HuH-7 (cell line): ENCODE data around the gene ANP32B.
A peak's percentile ranks its signal among the peaks of the same experiment; 100 is the strongest.
"Not testable (repeated sequence)": the region's sequence is repeated elsewhere in the genome, so short reads cannot be mapped to it uniquely, and the experiment has no call there.

Experiments used
- DNase-seq: peaks from one replicate; pipeline ENCODE4 v3.0.0; 2011; ENCODE audit warnings: low spot score

Gene ANP32B

DNA sequence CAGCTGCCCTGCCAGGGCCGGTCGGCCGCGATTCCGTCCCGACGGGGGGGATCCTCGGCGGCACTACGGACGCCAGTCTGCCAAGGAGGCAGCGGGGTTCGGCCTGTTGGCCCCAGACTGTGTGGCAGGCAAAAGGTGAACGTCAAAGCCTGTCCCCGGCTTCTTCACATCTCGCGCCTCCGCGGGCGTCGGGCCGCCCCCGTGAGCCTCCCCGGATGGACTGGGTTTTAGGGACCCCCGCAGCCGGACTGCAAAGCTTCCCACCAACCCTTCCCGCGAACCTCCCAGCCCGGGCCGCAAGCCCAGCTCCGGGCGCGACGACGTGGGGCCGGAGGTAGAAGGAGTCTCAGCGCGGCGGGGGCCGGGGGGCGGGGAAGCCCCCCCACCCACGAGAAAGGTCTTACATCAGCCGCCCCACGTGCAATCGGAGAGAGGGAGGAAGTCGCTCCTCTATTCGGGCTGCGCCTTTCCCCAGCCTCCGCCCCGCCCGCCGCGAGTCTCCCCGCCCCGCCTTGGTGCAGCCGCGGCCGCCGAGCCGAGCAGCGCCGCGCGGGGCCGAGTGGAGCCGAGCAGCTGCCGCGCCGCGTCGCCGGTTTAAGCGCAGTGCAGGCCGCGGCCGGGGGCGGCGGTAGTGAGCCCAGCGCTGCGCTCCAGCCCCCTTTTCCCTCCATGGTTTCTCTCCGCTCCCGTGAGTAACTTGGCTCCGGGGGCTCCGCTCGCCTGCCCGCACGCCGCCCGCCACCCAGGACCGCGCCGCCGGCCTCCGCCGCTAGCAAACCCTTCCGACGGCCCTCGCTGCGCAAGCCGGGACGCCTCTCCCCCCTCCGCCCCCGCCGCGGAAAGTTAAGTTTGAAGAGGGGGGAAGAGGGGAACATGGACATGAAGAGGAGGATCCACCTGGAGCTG, at the start of gene ANP32B:
ANP32B (plus strand) TSS at position 659 of the 906 bp plus-strand sequence; CDS start at position 874, 215 bp downstream.
- peak; percentile 84 for DNase-seq

DNA sequence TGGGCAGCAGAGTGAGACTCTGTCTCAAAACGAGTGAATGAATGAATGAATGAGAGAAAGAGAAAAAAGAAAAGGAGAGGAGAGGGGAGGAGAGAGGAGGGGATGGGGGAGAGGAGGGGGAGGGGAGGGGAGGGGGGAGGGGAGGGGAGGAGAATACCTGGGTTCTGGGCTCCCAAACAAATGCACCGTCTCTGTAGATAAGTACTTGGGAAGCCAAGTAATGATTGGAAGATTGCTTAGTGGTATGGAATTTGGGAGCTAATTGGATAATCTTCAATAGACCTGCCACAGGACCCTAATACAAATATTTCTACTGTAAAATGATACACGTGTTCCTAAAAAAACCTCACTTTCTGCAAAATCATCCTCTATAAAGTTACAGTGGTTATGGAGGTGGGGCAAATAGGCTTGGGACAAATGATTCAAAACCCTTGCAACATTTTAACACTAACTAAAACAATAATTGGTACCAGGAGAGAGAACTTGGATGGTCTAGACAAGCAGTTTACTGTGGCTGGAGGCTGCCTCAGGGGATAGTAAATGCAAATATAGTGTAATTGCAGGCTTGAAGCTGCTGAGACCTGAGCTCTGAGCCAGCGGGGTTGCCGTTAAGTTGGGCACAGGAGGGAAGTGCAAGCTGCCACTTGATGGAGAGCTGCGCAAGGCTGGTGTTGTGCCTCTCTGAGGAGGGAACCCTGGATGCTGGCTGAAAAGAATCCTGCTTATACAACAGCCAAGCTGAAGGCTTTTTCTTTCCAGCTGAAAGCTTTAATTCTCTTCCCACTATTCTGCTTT, 48.6 kb upstream of the ANP32B start:
- no peak for DNase-seq

- DNase-seq = no peak
Measured at GRCh38 chr9:97935276-97935675, 47.9 kb upstream of the ANP32B start.

DNA sequence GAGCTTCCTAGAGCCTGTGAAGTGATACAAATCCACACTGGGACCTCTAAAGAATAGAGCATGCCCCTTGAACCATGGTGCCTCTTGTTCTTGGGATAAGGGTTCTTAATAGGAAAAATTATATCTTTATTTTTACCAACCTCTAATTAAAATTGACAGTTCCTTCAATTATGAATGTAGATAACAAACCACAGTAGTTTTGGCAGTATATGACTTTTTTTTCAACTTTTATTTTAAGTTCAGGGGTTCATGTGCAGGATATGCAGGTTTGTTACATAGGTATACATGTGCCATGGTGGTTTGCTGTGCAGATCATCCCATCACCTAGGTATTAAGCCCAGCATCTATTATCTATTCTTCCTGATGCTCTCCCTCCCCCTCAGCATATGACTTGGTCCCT, 46.1 kb upstream of the ANP32B start:
- DNase-seq = no peak

DNA sequence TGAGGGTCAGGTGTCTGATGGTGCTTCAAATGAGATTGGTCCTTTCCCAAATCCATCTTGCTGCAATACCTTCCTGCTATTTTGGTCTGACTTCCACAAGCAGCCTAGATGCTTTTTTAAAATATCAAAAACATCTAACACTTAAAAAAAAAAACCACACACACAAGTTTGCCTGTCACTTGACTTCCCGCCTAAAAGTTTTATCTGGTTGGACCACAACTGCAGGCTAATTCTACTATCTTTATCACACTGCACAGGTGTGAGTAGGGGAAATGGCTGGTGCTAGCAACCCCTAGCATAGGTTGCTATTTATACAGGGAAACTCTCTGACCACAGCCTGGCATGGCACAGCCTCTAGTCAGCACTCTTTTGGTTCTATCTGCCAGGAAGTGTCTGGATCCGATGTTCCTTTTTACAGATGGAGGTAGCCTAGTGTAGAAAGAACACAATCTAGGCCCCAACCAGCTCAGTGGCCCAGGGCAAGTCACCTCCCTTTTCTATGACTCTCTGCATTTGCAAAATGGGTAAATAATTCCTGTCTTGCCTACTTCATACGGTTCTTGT, 45.0 kb upstream of the ANP32B start, which contains the start of gene HEMGN:
HEMGN (minus strand) TSS at position 92 of the 564 bp plus-strand sequence; CDS start at position 56, 36 bp downstream.
- DNase-seq = no peak

DNA sequence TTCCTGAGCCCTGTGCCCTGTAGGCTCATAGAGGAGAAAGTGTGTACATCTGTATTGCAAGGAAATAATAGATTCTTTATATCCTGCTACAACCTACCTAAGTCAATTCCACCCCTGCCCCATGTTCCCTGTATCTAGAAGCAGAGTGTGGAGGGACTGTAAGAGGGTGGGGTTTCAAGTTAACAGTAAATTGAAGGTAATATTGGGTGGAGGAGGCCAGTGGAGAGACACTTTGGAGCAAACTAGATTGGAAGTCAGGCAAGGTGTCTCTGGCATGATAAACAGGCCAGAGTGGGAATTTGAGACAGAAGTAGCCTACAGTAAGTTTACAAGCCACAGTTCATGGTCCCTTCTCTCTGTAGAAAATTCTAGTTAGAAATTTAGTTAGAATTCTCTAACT, 42.9 kb upstream of the ANP32B start:
- no peak for DNase-seq

GRCh38 chr9:97940741-97941140, 42.4 kb upstream of the ANP32B start:
- no peak for DNase-seq

- no peak for DNase-seq
Measured at GRCh38 chr9:97941323-97941722, 41.8 kb upstream of the ANP32B start.

GRCh38 chr9:97943308-97943855, 39.8 kb upstream of the ANP32B start:
- DNase-seq = no peak

DNA sequence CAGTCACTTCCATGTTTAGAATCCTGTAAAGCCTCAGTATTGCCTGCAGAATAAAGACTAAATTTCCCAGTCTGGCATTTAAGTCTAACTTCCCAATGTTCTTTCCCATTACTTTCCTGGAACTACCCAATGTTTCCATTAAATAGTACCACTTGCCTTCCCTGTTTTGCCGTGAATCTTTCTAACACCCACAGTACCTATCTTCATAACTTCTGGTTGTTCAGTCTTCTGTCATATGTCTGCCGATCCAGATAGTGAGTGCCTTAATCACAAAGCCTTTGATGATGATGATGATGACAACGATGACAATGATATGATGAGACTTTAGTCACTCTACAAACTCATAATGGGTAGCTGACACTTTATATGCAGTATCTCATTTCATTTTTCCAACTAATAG, 38.5 kb upstream of the ANP32B start:
- no peak for DNase-seq

DNA sequence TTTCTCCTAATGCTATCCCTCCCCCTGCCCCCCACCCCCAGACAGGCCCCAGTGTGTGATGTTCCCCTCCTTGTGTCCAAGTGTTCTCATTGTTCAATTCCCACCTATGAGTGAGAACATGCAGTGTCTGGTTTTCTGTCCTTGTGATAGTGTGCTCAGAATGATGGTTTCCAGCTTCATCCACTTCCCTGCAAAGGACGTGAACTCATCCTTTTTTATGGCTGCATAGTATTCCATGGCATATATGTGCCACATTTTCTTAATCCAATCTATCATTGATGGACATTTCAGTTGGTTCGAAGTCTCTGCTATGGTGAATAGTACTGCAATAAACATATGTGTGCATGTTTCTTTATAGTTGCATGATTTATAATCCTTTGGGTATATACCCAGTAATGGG, 37.7 kb upstream of the ANP32B start:
- DNase-seq = not testable (repeated sequence)

DNA sequence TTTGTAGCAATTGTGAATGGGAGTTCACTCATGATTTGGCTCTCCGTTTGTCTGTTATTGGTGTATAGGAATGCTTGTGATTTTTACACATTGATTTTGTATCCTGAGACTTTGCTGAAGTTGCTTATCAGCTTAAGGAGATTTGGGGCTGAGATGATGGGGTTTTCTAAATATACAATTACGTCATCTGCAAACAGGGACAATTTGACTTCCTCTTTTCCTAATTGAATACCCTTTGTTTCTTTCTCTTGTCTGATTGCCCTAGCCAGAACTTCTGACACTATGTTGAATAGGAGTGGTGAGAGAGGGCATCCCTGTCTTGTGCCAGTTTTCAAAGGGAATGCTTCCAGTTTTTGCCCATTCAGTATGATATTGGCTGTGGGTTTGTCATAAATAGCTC, 36.0 kb upstream of the ANP32B start:
- DNase-seq = not testable (repeated sequence)

DNA sequence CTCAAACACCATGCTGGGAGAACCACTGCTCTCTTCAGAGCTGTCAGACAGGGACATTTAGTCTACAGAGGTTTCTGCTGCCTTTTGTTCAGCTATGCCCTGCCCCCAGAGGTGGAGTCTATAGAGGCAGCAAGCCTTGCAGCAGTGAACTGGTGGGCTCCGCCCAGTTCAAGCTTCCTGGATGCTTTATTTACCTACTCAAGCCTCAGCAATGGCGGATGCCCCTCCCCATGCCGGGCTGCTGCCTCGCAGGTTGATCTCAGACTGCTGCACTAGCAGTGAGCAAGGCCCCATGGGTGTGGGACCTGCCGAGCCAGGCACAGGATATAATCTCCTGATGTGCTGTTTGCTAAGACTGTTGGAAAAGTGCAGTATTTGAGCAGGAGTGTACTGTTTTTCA, 32.3 kb upstream of the ANP32B start:
- not testable (repeated sequence) for DNase-seq

DNA sequence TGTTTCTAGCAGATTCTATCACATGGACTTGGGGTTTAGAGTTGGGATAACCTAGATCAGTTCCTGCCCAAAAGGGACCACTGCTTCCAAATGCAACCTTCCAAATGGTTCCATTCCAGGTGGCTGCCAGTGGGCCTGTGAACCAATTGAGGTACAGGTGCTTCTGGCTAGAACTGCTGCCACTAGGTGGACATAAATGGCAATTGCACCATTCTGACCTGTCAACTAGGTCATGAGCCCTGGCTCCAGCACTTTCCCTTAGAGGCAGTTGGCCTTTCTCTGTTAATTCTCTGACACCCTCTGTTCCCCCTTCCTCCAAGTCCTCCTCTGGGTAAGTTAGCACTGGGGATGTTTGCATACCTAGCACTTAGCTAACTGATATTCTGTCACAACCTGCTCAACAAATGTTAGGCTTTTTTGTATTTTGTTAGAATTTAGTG, 28.6 kb upstream of the ANP32B start:
- DNase-seq = peak; percentile 55

DNA sequence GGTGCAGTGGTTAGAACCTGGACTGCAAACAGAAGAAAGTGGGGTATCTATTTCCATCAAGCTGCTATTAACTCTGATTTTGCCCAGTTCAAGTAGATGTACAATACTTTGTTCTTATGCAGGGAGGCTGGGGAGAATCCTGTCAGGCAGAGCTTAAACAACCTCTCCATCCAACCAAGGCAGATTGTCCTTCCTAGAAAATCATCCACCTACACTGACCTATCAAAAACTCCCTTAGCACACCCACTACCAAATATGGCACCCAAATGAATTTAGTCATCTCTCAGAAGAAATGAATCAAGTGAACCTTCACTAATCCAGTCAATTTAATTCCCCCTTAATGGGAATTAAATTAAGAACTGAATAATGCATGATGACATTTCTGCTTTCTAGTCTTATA, 26.8 kb upstream of the ANP32B start:
- DNase-seq = no peak

DNA sequence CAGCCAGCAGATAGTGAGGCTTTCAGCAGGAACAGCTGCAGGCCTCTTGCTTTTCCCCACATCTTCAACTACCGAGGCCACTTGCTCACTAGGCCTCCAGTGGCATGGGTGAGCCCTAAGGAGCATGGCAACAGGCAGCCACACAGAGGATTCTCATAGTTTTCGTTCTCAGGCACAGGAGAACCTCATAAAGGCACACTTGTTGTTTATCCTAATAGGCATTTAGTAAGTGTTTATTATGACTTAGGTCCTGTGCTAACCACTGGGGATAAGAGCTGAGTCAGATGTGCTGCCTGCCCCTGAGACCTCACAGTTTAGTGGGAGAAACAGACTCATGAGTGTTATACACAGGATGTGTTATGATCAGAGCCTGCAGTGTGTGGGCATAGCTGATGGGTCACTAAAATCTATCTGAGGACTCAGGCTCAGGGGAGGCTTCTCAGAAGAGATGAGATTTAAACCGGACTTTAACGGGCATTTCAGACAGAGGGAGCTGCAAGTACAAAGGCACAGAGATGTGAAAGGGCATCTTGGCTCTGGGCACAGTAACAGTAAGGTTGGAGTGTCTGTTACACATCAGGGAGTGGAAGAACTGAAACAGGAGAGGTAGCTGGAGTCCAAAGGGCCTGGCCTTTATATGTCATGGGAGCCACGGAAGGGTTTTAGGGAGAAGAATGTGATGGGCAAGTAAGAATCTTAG, 24.2 kb upstream of the ANP32B start:
- DNase-seq = no peak

- no peak for DNase-seq
Measured at GRCh38 chr9:97959585-97959984, 23.6 kb upstream of the ANP32B start.

DNA sequence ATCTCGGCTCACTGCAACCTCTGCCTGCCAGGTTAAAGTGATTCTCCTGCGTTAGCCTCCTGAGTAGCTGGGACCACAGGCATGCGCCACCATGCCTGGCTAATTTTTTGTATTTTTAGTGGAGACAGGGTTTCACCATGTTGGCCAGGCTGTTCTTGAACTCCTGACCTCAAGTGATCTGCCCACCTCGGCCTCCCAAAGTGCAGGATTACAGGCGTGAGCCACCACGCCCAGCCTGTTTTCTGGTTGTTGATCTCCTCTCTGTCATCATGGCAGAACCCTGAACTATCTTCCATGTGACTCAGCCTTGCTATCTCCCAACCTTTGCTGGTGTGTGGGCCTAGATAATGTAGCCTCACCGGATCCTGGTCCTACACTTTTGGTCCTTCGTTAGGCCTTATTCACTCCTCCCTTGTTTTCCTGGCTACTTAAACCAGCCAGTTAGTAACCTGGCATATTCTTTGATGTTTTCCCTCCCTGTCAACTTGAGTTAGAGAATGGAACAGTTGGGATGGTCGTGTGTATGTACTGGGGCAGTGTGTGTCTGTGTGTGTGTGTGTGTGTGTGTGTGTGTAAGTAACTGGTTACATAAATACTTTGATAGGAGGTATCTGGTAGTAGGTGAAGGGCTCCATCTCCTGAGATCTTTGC, 22.3 kb upstream of the ANP32B start:
- not testable (repeated sequence) for DNase-seq

GRCh38 chr9:97961361-97961760, 21.8 kb upstream of the ANP32B start:
- DNase-seq = no peak

DNA sequence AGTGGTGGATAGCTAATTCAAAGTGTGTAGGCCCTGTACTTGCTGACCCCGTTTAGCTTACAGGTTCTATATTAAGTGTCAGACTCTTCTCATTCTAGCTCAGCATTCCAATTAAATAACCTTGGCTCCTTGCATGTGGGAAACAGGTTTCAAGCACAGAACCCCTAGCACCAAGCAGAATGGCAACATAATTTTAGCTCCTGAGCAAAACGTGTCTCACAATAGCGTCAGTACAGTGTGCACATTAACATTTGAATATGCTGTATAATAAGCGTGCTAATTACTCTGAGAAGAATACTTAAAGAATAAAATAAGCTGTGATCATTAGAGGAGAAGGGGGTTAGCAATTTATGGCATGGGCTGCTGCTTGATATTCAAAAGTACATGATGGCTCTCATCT, 21.0 kb upstream of the ANP32B start:
- no peak for DNase-seq

GRCh38 chr9:97962575-97962974, 20.6 kb upstream of the ANP32B start:
- no peak for DNase-seq
